Retinal pigment epithelial cell (primary cell): ENCODE measurements around the gene RCAN2.

Source experiments
- DNase-seq: peaks from one replicate; pipeline ENCODE4 v3.0.0-alpha.2; 2010; ENCODE audit warnings: low read depth
- H3K4me3 ChIP-seq: 2 replicates; pipeline ENCODE4 v1.5.1; 2011; ENCODE audit warnings: mild to moderate bottlenecking, low read length, control low read depth, moderate library complexity
- TF ChIP-seq, protein P1 (sequence below): conservative IDR thresholded peaks from 2 replicates; pipeline ENCODE4 v1.5.1; 2011; ENCODE audit warnings: low read depth, low read length, control low read depth, inconsistent platforms

RCAN2 gene

DNA sequence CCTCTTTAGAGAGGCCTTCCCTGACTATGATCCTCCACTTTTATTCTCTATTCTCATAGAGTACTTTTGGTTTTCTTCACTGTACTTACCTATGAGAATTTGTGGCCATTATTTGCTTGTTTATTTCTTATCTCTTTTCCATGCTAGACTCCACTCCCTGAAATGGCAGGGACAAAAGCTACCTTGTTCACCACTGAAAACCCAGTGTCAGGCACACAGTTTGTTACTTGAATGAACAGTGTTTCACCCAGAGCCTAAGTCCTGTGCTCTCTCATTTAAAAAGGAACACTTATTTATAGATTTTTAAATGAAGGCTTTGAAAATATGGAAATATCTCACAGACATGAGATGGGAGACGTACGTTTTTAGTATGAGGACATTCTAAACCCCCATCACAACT is 272.8 kb downstream of the RCAN2 start:
- no peak for DNase-seq
- TF ChIP-seq, protein P1, sequence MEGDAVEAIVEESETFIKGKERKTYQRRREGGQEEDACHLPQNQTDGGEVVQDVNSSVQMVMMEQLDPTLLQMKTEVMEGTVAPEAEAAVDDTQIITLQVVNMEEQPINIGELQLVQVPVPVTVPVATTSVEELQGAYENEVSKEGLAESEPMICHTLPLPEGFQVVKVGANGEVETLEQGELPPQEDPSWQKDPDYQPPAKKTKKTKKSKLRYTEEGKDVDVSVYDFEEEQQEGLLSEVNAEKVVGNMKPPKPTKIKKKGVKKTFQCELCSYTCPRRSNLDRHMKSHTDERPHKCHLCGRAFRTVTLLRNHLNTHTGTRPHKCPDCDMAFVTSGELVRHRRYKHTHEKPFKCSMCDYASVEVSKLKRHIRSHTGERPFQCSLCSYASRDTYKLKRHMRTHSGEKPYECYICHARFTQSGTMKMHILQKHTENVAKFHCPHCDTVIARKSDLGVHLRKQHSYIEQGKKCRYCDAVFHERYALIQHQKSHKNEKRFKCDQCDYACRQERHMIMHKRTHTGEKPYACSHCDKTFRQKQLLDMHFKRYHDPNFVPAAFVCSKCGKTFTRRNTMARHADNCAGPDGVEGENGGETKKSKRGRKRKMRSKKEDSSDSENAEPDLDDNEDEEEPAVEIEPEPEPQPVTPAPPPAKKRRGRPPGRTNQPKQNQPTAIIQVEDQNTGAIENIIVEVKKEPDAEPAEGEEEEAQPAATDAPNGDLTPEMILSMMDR: no peak
- no peak overlapping the region for H3K4me3 ChIP-seq

- no peak for DNase-seq
- H3K4me3 ChIP-seq: no peak overlapping the region
- TF ChIP-seq, protein P1: no peak
These were observed 273.5 kb downstream of the RCAN2 start for GRCh38 chr6:46217671-46218131.

DNA sequence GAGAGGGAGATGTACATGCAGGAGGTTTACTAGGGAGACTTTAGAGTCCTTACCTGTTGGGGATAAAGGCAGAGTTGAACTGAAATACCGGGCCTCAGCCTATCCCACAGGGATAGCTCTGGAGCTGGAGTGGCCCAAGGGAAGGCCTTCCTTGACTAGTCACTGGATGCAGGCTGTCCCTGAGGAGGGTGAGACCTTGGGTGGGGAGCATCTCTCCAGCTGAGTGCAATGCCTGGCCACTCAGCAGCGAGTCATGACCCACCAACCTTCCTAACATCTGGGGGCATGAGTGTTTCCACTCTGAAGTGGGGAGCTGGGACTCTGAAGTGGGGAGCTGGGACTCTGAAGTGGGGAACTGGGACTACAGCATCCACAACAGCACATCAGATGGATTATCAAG is 274.4 kb downstream of the RCAN2 start:
- no peak for DNase-seq
- TF ChIP-seq, protein P1: no peak
- H3K4me3 ChIP-seq: no peak overlapping the region

DNA sequence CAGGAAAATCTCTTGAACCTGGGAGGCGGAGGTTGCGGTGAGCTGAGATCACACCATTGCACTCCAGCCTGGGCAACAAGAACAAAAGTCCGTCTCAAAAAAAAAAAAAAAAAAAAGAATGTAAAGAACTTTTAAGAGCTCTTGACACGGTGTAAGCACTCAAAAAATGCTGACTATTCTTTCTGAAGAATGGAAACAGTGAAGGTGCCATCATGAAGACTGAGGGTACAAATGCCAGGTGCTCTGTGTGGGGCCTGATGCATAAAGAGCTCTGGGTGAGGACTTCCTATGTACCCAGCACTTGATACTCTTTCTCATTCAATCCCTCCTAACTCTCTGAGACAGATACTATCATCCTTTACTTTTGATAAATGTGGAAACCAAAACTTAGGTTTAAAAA is 275.5 kb downstream of the RCAN2 start:
- no peak overlapping the region for H3K4me3 ChIP-seq
- TF ChIP-seq, protein P1: no peak
- DNase-seq: no peak

GRCh38 chr6:46215213-46215612 is 276.0 kb downstream of the RCAN2 start:
- TF ChIP-seq, protein P1: no peak
- no peak overlapping the region for H3K4me3 ChIP-seq
- no peak for DNase-seq

DNA sequence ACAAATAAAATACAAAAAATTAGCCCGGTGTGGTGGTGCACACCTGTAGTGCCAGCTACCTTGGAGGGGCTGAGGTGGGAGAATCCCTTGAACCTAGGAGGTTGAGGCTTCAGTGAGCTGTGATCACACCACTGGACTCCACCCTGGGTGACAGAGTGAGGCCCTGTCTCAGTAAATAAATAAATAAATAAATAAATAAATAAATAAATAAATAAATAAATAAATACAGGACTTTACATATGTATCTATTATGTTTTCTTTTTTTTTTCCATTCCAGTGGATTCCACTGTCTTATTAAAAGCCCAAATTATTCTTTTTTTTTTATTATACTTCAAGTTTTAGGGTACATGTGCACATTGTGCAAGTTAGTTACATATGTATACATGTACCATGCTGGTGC is 279.3 kb downstream of the RCAN2 start:
- TF ChIP-seq, protein P1: no peak
- no peak for DNase-seq
- H3K4me3 ChIP-seq: no peak overlapping the region

- DNase-seq: no peak
- no peak overlapping the region for H3K4me3 ChIP-seq
- TF ChIP-seq, protein P1: no peak
These were observed 281.0 kb downstream of the RCAN2 start for GRCh38 chr6:46210294-46210693.
